ENCODE data around the gene TNFRSF8.
"Not testable (repeated sequence)": the region's sequence is repeated elsewhere in the genome, so short reads cannot be mapped to it uniquely, and the experiment has no call there.

The TNFRSF8 gene

GRCh38 chr1:12038356-12039163, 24.5 kb upstream of the TNFRSF8 start:
- DNase-seq (ENCODE audit: low spot score): no peak

GRCh38 chr1:12039164-12039525, 24.0 kb upstream of the TNFRSF8 start:
- DNase-seq (ENCODE audit: low spot score): no peak

- DNase-seq (ENCODE audit: low spot score): peak; percentile 60
Observed at GRCh38 chr1:12039824-12040456, 23.2 kb upstream of the TNFRSF8 start.

- DNase-seq (ENCODE audit: low spot score): peak; percentile 94
Observed at GRCh38 chr1:12040457-12041051, 22.5 kb upstream of the TNFRSF8 start.

- DNase-seq (ENCODE audit: low spot score): not testable (repeated sequence)
Observed at GRCh38 chr1:12044187-12044877, 18.8 kb upstream of the TNFRSF8 start.

- DNase-seq (ENCODE audit: low spot score): no peak
Observed at GRCh38 chr1:12046749-12047119, 16.4 kb upstream of the TNFRSF8 start.

- DNase-seq (ENCODE audit: low spot score): no peak
Observed at GRCh38 chr1:12047120-12047876, 15.8 kb upstream of the TNFRSF8 start.

- DNase-seq (ENCODE audit: low spot score): no peak
Observed at GRCh38 chr1:12048372-12048771, 14.7 kb upstream of the TNFRSF8 start.

- peak; percentile 47 for DNase-seq (ENCODE audit: low spot score)
Observed at GRCh38 chr1:12049616-12050015, 13.5 kb upstream of the TNFRSF8 start.

GRCh38 chr1:12051361-12051760, 11.7 kb upstream of the TNFRSF8 start:
- no peak for DNase-seq (ENCODE audit: low spot score)

- DNase-seq (ENCODE audit: low spot score): no peak
Observed at GRCh38 chr1:12052008-12052573, 11.0 kb upstream of the TNFRSF8 start.

GRCh38 chr1:12052997-12053686, 10.0 kb upstream of the TNFRSF8 start:
- DNase-seq (ENCODE audit: low spot score): no peak

- no peak for DNase-seq (ENCODE audit: low spot score)
Observed at GRCh38 chr1:12053752-12054548, 9.2 kb upstream of the TNFRSF8 start.

- no peak for DNase-seq (ENCODE audit: low spot score)
Observed at GRCh38 chr1:12055259-12055658, 7.8 kb upstream of the TNFRSF8 start.

- no peak for DNase-seq (ENCODE audit: low spot score)
Observed at GRCh38 chr1:12056331-12056841, 6.7 kb upstream of the TNFRSF8 start.

GRCh38 chr1:12057382-12057781, 5.7 kb upstream of the TNFRSF8 start:
- DNase-seq (ENCODE audit: low spot score): no peak

GRCh38 chr1:12057940-12058687, 5.0 kb upstream of the TNFRSF8 start:
- no peak for DNase-seq (ENCODE audit: low spot score)

GRCh38 chr1:12059226-12059625, 3.9 kb upstream of the TNFRSF8 start:
- no peak for DNase-seq (ENCODE audit: low spot score)
